HG02885 (cell line): ENCODE measurements around the gene PLPPR4.
"Not testable (repeated sequence)": the region's sequence is repeated elsewhere in the genome, so short reads cannot be mapped to it uniquely, and the experiment has no call there.

Source experiments
- ATAC-seq: cut with Tn5 transposase; IDR thresholded peaks from one replicate; pipeline ENCODE4 v1.9.1; 2021; ENCODE audit warnings: mild to moderate bottlenecking; ENCODE audit not compliant: unreplicated experiment, poor library complexity

The PLPPR4 gene

GRCh38 chr1:99266726-99267125 lies 2.4 kb downstream of the PLPPR4 start:
- no peak for ATAC-seq

DNA sequence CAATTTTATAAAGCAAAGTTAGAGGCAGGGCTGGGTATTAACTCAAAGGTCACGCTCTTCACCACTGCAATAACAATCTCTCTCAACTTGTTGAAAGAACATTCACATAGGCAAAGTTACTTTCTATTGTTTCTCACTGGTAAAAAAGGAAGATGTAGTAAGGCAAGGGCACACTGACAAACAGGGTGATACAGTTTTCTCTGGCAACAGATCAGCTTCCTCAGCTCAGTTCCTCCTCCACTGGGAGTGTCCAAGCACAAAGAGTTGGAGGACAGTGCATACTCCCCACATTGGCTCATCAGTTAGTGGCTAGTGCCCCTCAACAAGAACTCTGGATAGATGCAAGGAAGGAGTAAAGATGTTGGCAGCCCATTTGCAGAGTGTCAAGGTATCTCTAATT lies 3.7 kb downstream of the PLPPR4 start:
- no peak for ATAC-seq

- no peak for ATAC-seq
These were observed 5.0 kb downstream of the PLPPR4 start for GRCh38 chr1:99269321-99269720.

DNA sequence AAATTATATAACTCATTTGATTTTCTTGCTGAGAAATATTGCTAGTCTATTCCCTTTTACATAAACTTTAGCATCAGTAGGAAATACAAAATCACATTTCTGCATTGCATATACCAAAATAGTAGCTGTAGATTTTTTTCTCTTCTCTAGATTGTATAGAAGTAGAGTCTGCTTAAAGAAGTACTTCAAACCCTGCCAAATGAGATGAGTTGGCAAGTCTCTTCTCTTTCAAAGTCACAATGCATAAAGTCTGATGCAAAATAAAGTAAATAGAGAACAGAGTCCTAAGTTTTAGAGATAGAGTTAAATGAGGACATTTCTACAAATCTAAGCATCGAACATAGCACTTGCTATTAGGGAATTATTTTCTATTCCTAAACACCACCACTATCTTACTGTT lies 6.4 kb downstream of the PLPPR4 start:
- no peak for ATAC-seq

GRCh38 chr1:99271249-99271648 lies 7.0 kb downstream of the PLPPR4 start:
- no peak for ATAC-seq

DNA sequence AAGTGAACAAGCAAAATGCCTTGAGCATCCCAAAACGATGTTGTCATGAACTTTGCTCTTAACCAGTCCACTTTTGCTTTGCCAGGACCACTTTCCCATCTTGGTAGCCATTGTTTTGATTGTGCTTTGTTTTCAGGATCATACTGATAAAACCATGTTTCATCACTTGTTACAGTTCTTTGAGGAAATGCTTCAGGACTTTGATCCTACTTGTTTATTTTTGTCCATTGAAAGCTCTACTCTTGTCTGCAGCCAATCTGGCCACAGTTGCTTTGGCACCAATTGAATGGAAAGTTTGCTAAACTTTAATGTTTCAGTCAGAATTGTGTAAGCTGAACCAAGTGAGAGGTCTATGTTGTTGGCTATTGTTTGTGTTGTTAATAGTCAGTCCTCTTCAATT lies 12.8 kb downstream of the PLPPR4 start:
- no peak for ATAC-seq

DNA sequence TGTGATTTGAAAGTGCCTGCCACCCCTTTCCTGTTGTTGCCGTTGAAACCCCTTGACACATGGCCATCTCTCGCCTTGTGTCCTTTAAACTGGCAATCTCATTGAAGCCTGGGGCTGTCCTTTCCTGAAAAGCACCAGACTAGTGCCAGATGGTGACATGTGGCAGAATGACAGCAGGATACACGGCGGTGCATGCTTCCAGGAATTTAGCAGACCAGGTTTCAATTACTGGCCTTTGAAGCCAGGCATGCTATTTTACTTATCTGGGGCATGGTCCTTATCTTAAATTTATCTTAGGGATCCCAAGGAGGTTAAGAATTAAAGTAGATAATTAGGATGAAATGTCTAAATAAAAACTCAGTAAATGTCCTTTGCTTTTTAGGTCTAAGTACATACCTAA lies 15.2 kb downstream of the PLPPR4 start:
- no peak for ATAC-seq

DNA sequence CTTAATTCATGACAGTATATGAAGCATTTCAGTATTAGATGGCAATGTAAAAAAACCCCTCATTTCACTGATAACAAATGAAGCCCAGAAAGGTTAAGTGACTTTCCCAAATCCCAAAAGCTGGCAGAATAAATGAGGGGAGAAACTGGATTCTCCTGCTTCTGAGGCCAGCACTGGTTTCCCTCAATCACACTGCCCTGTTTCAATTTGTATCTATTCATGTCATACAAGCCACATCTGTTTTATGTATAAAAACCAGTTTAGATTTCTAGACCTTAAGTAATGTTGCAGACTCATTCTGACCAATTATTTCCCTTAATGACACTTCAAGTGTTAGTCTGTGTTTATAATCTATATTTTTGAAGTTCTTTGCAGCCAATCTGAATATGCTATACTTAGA lies 16.8 kb downstream of the PLPPR4 start:
- ATAC-seq, result no peak

DNA sequence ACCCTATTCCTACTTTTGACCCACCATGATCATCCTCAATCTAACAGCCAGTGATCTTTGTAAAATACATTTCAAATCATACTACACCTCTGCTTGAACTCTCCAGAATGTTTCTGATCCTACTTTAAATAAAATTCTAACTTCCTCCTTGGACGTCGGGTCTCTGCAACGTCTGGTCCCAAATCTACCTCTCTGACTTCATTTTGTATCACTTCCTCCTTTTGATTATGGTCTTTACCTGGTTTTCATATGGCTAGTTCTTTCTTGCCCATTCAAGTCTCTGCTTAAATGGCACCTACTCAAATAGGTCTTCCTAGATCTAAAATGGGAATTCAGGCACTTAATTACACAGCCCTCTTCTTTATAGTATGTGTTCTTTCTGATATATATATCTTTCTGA lies 18.2 kb downstream of the PLPPR4 start:
- no peak for ATAC-seq

- ATAC-seq, result not testable (repeated sequence)
These were observed 19.2 kb downstream of the PLPPR4 start for GRCh38 chr1:99283521-99283920.

GRCh38 chr1:99292886-99293285 lies 28.6 kb downstream of the PLPPR4 start:
- ATAC-seq, result no peak

GRCh38 chr1:99297923-99298322 lies 33.6 kb downstream of the PLPPR4 start:
- ATAC-seq, result no peak

GRCh38 chr1:99304725-99305282 lies 40.5 kb downstream of the PLPPR4 start:
- no peak for ATAC-seq

DNA sequence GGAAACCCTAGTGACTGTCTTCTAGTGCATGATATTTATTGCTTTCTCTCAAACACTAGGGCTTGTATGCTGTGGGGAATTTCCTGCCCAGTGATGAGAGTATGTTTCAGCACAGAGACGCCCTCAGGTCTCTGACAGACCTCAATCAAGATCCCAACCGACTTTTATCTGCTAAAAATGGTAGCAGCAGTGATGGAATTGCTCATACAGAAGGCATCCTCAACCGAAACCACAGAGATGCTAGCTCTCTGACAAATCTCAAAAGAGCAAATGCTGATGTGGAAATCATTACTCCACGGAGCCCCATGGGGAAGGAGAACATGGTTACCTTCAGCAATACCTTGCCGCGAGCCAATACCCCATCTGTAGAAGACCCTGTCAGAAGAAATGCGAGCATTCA lies 41.3 kb downstream of the PLPPR4 start:
- ATAC-seq, result no peak

DNA sequence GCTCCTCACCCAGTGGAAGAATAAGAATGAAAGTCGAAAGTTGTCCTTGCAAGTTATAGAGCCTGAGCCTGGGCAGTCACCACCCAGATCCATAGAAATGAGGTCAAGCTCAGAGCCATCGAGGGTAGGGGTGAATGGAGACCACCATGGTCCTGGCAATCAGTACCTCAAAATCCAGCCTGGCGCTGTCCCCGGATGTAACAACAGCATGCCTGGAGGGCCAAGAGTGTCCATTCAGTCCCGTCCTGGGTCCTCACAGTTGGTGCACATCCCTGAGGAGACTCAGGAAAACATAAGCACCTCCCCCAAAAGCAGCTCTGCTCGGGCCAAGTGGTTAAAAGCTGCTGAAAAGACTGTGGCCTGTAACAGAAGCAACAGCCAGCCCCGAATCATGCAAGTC lies 41.8 kb downstream of the PLPPR4 start:
- ATAC-seq, result no peak

DNA sequence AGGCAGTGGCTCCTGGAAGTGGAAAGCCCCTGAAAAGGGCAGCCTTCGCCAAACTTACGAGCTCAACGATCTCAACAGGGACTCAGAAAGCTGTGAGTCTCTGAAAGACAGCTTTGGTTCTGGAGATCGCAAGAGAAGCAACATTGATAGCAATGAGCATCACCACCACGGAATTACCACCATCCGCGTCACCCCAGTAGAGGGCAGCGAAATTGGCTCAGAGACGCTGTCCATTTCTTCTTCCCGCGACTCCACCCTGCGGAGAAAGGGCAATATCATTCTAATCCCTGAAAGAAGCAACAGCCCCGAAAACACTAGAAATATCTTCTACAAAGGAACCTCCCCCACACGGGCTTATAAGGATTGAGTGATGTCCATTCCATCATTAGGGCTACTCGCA lies 42.4 kb downstream of the PLPPR4 start:
- ATAC-seq, result no peak

DNA sequence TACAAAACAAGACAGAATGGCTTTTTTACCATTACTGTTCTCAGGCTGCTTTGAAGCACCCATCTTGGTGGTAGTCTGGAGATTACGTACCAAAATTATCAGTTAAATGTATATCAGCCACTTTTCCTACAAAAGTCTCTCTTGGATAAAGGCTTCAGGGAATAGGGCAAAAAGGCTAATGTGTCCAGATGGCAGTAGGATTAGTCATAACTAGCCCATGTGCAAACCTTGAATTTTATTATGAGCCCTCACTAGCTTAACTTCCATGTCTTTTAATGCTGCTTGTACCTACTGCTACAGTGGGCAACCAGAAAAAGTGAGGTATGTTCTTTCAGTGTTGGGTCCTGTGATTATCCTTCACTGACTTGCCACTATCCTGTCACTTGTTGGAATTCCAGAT lies 51.0 kb downstream of the PLPPR4 start:
- ATAC-seq, result no peak

DNA sequence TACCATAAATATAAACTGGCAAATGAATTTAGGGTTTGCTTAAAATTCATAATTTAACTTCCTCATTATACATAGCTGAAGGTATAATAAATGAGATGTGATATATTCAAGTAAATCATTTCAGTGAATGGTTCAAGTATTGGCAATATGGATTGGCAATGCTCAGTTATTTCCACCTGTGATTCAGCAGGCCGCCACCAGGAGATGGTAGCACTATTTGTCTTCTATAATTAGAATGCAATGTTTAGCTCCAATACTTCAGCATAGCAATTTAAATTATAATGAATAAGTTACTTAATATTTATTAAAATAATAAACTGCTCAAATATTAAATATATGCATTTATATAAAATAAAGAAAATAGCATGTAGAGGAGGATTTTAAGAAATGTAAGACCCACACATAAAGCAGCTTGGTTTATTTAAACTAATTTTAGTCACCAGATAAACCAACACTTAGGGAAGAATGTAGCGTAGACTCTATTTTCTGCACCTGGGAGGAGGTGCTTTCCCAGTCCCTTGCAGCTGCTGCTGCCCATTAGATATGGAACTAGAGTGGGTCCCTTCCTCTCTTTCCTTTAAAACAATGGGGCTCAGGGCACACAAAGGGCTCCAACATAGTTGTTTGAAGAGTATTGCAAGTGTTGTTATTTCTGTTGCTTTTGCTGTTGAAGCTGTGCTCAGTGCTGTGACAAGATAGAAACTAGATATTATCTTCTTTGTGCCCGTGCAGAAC lies 62.1 kb downstream of the PLPPR4 start:
- ATAC-seq, result no peak

- no peak for ATAC-seq
These were observed 63.1 kb downstream of the PLPPR4 start for GRCh38 chr1:99327357-99327756.

GRCh38 chr1:99328171-99328570 lies 63.9 kb downstream of the PLPPR4 start:
- ATAC-seq, result no peak

GRCh38 chr1:99331083-99331482 lies 66.8 kb downstream of the PLPPR4 start:
- ATAC-seq, result no peak

DNA sequence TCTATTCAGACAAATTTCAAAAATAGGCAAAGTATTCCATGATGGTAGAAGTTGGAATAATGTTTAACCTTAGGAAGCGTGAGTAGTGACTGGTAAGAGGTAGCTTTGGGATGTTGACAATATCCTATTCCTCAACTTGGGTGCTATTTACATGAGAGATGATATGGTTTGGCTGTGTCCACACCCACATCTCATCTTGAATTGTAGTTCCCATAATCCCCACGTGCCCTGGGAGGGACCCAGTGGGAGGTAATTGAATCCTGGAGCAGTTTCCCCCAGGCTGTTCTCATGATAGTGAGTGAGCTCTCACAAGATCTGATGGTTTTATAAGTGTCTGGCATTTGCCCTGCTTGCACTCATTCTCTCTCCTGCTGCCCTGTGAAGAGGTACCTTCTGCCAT lies 67.3 kb downstream of the PLPPR4 start:
- no peak for ATAC-seq
